Vagina (tissue), 2 donors: Measurements from ENCODE around the gene NT5DC2.

Experiments used
- POLR2A ChIP-seq, 2 donors: fragments of 450-650 bp; IDR thresholded peaks; one replicate each; pipeline ENCODE4 v1.6.1; 2017; ENCODE audit warnings: antibody characterized with exemption in 2 of 2, mild to moderate bottlenecking in 2 of 2, moderate library complexity in 2 of 2
- POLR2AphosphoS5 ChIP-seq, 2 donors: sonication (generic); formaldehyde crosslinking; IDR thresholded peaks; one replicate each; pipeline ENCODE4 v1.9.0; 2017; ENCODE audit warnings: antibody characterized with exemption in 2 of 2, mild to moderate bottlenecking in 2 of 2, low read depth in 1 of 2; ENCODE audit not compliant: insufficient read depth in 1 of 2
- TF ChIP-seq, protein P1 (sequence below), 3 experiments: fragments of 450-650 bp in 2 of 3; fragments of 200-600 bp in 1 of 3; sonication (generic) in 1 of 3; IDR thresholded peaks; one replicate each; pipeline ENCODE4 v1.5.1; 2017 to 2019; ENCODE audit warnings: antibody characterized with exemption in 3 of 3, mild to moderate bottlenecking in 2 of 3, moderate library complexity in 2 of 3

DNA sequence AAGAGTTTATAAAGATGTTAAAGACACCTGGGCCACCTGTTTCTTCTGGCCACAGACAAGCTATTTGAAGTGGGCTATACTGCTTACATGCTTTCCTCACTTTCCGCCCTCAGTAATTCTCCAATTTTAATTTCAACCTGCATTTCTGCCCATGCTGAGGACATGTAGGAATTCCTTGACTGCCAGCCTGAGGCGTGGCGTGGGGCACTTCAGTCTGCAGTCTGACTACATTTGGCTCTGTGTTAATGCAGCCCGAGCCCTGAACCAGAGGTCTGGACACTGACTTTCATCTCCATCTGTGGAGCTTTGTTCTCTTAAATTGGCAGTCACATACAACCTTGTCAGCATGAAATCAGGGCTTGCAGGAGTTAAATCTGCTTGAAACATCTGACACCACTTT is 11.3 kb upstream of the NT5DC2 start:
- TF ChIP-seq, protein P1, sequence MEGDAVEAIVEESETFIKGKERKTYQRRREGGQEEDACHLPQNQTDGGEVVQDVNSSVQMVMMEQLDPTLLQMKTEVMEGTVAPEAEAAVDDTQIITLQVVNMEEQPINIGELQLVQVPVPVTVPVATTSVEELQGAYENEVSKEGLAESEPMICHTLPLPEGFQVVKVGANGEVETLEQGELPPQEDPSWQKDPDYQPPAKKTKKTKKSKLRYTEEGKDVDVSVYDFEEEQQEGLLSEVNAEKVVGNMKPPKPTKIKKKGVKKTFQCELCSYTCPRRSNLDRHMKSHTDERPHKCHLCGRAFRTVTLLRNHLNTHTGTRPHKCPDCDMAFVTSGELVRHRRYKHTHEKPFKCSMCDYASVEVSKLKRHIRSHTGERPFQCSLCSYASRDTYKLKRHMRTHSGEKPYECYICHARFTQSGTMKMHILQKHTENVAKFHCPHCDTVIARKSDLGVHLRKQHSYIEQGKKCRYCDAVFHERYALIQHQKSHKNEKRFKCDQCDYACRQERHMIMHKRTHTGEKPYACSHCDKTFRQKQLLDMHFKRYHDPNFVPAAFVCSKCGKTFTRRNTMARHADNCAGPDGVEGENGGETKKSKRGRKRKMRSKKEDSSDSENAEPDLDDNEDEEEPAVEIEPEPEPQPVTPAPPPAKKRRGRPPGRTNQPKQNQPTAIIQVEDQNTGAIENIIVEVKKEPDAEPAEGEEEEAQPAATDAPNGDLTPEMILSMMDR (IDR thresholded peaks at IDR 0.05), result no peak
- TF ChIP-seq POLR2A (IDR thresholded peaks at IDR 0.05) (no peak), POLR2AphosphoS5 (IDR thresholded peaks at IDR 0.05; ENCODE audit: insufficient read depth in 1 of 2, low read depth in 1 of 2) (no peak)
